ENCODE measurements around the gene ATP5F1D. TPM values are rescaled to one million over a fixed set of nuclear protein-coding genes. Genes with fewer than 3 reads are reported as not detected.

ATP5F1D gene
- total and polyA plus RNA-seq, 2 of the 13 experiments (the other 11 are each of a cell fraction or from before 2014, with no cell fraction given), result 39.4 to 78.7 TPM

- TF ChIP-seq ZNF331 (CRISPR knock-in tag; IDR thresholded peaks at IDR 0.05) (0 out of 2 replicates have a peak, but pooled peaks have one; percentile 12), POLR2A (IDR thresholded peaks at IDR 0.05; ENCODE audit: insufficient read depth in 1 of 2, low read depth in 2 of 2, low read length in 2 of 2) (peak in 1 of 2 experiments; percentile 8; a peak in 1 of 4 replicates), ISL2 (CRISPR knock-in tag; IDR thresholded peaks at IDR 0.05) (no peak), ZNF101 (CRISPR knock-in tag; IDR thresholded peaks at IDR 0.05; ENCODE audit: borderline replicate concordance, low read depth) (no peak), ELF1 (CRISPR knock-in tag; IDR thresholded peaks at IDR 0.05) (0 out of 2 replicates have a peak, but pooled peaks have one; percentile 18), KLF11 (CRISPR knock-in tag; IDR thresholded peaks at IDR 0.05) (no peak; the same call in 1 of the 2 replicates), MLXIP (CRISPR knock-in tag; IDR thresholded peaks at IDR 0.05; ENCODE audit: borderline replicate concordance) (no peak), SMC3 (IDR thresholded peaks at IDR 0.05; ENCODE audit: low read length) (peak; percentile 85), ZNF614 (CRISPR knock-in tag; IDR thresholded peaks at IDR 0.05; ENCODE audit: borderline replicate concordance) (peak; percentile 69; the same call in 1 of the 2 replicates), FLYWCH1 (CRISPR knock-in tag; IDR thresholded peaks at IDR 0.05) (no peak), ZNF441 (CRISPR knock-in tag; IDR thresholded peaks at IDR 0.05; ENCODE audit: borderline replicate concordance) (no peak), ZNF10 (CRISPR knock-in tag; IDR thresholded peaks at IDR 0.05; ENCODE audit: borderline replicate concordance, low read depth) (no peak), SAFB2 (CRISPR knock-in tag; IDR thresholded peaks at IDR 0.05; ENCODE audit: borderline replicate concordance, low read depth) (no peak), MAFF (IDR thresholded peaks at IDR 0.05; ENCODE audit: low read depth, low read length) (no peak), JUNB (CRISPR knock-in tag; IDR thresholded peaks at IDR 0.05; ENCODE audit: borderline replicate concordance) (no peak), ZMYM4 (CRISPR knock-in tag; IDR thresholded peaks at IDR 0.05) (no peak), FOXC1 (CRISPR knock-in tag; IDR thresholded peaks at IDR 0.05; ENCODE audit: borderline replicate concordance) (0 out of 2 replicates have a peak, but pooled peaks have one; percentile 70), TBX2 (CRISPR knock-in tag; IDR thresholded peaks at IDR 0.05; ENCODE audit: borderline replicate concordance) (peak; percentile 41; the same call in 1 of the 2 replicates), CBFB (CRISPR knock-in tag; IDR thresholded peaks at IDR 0.05) (peak; percentile 47; the same call in 1 of the 2 replicates), KAT7 (CRISPR knock-in tag; IDR thresholded peaks at IDR 0.05; ENCODE audit: borderline replicate concordance) (no peak), NFYB (CRISPR knock-in tag; IDR thresholded peaks at IDR 0.05) (no peak)
- TF ChIP-seq, protein P1, sequence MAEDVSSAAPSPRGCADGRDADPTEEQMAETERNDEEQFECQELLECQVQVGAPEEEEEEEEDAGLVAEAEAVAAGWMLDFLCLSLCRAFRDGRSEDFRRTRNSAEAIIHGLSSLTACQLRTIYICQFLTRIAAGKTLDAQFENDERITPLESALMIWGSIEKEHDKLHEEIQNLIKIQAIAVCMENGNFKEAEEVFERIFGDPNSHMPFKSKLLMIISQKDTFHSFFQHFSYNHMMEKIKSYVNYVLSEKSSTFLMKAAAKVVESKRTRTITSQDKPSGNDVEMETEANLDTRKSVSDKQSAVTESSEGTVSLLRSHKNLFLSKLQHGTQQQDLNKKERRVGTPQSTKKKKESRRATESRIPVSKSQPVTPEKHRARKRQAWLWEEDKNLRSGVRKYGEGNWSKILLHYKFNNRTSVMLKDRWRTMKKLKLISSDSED (CRISPR knock-in tag; IDR thresholded peaks at IDR 0.05), result no peak
- TF ChIP-seq, protein P2, sequence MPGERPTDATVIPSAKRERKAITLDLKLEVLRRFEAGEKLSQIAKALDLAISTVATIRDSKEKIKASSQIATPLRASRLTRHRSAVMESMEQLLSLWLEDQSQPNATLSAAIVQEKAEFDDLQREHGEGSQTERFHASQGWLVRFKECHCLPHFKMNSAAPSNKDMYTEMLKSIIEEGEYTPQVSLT (CRISPR knock-in tag; IDR thresholded peaks at IDR 0.05; ENCODE audit: borderline replicate concordance, low read depth), result no peak
- TF ChIP-seq, protein P3, sequence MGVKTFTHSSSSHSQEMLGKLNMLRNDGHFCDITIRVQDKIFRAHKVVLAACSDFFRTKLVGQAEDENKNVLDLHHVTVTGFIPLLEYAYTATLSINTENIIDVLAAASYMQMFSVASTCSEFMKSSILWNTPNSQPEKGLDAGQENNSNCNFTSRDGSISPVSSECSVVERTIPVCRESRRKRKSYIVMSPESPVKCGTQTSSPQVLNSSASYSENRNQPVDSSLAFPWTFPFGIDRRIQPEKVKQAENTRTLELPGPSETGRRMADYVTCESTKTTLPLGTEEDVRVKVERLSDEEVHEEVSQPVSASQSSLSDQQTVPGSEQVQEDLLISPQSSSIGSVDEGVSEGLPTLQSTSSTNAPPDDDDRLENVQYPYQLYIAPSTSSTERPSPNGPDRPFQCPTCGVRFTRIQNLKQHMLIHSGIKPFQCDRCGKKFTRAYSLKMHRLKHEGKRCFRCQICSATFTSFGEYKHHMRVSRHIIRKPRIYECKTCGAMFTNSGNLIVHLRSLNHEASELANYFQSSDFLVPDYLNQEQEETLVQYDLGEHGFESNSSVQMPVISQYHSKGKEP (CRISPR knock-in tag; IDR thresholded peaks at IDR 0.05), result no peak
Observed at GRCh38 chr19:1279782-1280341, 38.3 kb downstream of the ATP5F1D start (continued).

Data from HepG2 (cell line).